HG02870 (cell line): ENCODE measurements around the gene MAGI2.

Experiments
- ATAC-seq: cut with Tn5 transposase; IDR thresholded peaks from one replicate; pipeline ENCODE4 v1.9.1; 2021; ENCODE audit warnings: mild to moderate bottlenecking, moderate library complexity; ENCODE audit not compliant: unreplicated experiment

MAGI2 gene

GRCh38 chr7:78215199-78215598 is 1238.3 kb downstream of the MAGI2 start:
- ATAC-seq, result no peak

- no peak for ATAC-seq
These were observed 1240.1 kb downstream of the MAGI2 start for GRCh38 chr7:78213402-78213801.

- ATAC-seq, result no peak
These were observed 1240.9 kb downstream of the MAGI2 start for GRCh38 chr7:78212476-78213060.

GRCh38 chr7:78207269-78207668 is 1246.2 kb downstream of the MAGI2 start:
- no peak for ATAC-seq

- ATAC-seq, result no peak
These were observed 1246.7 kb downstream of the MAGI2 start for GRCh38 chr7:78206769-78207168.

- ATAC-seq, result no peak
These were observed 1250.3 kb downstream of the MAGI2 start for GRCh38 chr7:78203042-78203720.

- ATAC-seq, result no peak
These were observed 1254.7 kb downstream of the MAGI2 start for GRCh38 chr7:78198756-78199155.

GRCh38 chr7:78197447-78197846 is 1256.0 kb downstream of the MAGI2 start:
- no peak for ATAC-seq

GRCh38 chr7:78195281-78195680 is 1258.2 kb downstream of the MAGI2 start:
- no peak for ATAC-seq

GRCh38 chr7:78194611-78195010 is 1258.9 kb downstream of the MAGI2 start:
- ATAC-seq, result no peak

- no peak for ATAC-seq
These were observed 1261.9 kb downstream of the MAGI2 start for GRCh38 chr7:78191475-78192079.

- no peak for ATAC-seq
These were observed 1263.7 kb downstream of the MAGI2 start for GRCh38 chr7:78189762-78190161.

- ATAC-seq, result no peak
These were observed 1268.2 kb downstream of the MAGI2 start for GRCh38 chr7:78185149-78185745.

- no peak for ATAC-seq
These were observed 1269.2 kb downstream of the MAGI2 start for GRCh38 chr7:78184299-78184698.

GRCh38 chr7:78179827-78180477 is 1273.5 kb downstream of the MAGI2 start:
- no peak for ATAC-seq

GRCh38 chr7:78179211-78179610 is 1274.3 kb downstream of the MAGI2 start:
- no peak for ATAC-seq

- no peak for ATAC-seq
These were observed 1275.1 kb downstream of the MAGI2 start for GRCh38 chr7:78178319-78178718.

- ATAC-seq, result no peak
These were observed 1277.3 kb downstream of the MAGI2 start for GRCh38 chr7:78176171-78176570.

GRCh38 chr7:78175330-78176100 is 1278.0 kb downstream of the MAGI2 start:
- no peak for ATAC-seq

GRCh38 chr7:78173666-78174065 is 1279.8 kb downstream of the MAGI2 start:
- ATAC-seq, result no peak
